ENCODE measurements around the gene PPP6R1. TPM values are rescaled to one million over a fixed set of nuclear protein-coding genes. Genes with fewer than 3 reads are reported as not detected.

The PPP6R1 gene, protein sequence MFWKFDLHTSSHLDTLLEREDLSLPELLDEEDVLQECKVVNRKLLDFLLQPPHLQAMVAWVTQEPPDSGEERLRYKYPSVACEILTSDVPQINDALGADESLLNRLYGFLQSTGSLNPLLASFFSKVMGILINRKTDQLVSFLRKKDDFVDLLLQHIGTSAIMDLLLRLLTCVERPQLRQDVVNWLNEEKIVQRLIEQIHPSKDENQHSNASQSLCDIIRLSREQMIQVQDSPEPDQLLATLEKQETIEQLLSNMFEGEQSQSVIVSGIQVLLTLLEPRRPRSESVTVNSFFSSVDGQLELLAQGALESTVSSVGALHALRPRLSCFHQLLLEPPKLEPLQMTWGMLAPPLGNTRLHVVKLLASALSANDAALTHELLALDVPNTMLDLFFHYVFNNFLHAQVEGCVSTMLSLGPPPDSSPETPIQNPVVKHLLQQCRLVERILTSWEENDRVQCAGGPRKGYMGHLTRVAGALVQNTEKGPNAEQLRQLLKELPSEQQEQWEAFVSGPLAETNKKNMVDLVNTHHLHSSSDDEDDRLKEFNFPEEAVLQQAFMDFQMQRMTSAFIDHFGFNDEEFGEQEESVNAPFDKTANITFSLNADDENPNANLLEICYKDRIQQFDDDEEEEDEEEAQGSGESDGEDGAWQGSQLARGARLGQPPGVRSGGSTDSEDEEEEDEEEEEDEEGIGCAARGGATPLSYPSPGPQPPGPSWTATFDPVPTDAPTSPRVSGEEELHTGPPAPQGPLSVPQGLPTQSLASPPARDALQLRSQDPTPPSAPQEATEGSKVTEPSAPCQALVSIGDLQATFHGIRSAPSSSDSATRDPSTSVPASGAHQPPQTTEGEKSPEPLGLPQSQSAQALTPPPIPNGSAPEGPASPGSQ
- total RNA-seq: 20.4 and 44.2 TPM in 2 replicates

DNA sequence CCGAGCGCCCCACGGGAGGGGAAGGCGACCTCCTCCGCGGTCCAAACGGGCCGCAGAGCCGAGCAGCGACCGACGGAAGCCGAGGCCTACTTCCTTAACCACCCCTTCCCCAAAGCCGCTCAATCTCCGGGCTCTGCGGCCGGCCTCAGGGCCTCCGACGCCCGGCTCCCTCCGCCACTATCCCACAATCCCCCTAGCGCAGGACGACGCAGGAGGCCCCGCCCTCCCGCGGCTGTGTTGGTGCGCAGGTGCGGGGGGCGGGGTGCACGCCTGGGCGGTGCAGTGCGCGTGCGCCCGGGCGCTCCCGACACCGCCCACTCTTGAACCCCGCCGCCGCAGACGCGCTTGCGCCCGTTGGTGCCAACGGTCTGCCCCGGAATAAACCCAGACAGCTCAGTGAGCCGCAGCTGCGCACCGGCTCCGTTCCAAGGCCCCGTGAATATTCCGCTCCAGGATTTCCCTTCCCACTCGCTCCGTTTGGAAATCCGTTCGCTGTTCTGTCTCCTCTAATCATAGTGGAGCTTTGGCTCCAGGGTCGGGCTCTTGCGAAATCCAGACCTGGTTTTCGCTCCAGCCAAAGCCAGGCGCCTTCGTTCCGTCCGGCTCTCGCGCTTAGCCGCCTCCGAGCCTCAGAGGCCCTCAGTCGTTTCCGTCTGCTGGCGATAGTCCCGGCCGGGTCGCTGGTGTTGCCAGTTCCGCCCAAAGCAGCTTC is at the start of gene PPP6R1:
Gene PPP6R1 (minus strand): TSS at position 190 of the 712 bp plus-strand sequence. CDS start 11,914 bp downstream, outside the sequence.

DNA sequence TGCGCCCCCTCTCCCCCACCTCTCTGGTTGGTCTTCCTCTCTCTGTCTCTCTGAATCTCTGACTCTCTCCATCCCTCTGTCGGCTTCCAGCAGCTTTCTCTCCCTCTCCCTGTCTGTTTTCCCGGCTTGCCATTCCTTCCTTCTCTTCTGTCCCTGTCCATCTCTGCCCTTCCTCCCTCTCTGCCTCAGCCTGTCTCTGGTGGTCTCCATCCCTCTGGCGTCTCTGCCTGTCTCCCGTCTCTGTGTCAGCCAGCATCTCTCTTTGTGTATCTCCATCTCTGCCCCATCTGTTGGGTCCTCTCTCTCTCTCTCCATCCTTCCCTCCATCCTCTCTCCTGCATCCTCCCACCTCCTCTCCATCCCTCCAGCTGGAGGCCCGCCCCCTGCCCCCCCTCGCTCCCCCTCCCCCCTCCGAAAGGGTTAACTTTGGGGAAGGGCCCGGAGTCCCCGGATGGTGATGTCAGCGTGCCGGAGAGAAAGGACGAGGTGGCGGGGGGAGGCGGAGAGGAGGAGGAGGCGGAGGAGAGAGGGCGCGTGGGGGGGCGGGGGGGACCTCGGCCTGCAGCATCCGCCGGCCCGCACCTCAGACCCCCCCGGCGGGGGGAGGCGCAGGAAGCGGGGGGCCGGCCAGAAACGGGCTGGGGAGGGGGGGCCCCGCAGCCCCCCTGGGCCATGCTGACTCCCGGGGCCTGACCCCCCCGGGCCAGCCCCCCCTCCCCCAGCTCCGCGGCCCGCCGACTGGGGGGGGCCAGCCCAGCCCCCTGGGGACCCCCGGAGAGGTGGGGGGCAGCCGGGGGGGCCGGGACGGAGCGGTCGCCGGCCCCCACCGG is 24.9 kb upstream of the PPP6R1 start, which contains the start of gene BRSK1:
Gene BRSK1 (plus strand): TSS at position 450 of the 830 bp plus-strand sequence. CDS start 446 bp downstream, outside the sequence.

DNA sequence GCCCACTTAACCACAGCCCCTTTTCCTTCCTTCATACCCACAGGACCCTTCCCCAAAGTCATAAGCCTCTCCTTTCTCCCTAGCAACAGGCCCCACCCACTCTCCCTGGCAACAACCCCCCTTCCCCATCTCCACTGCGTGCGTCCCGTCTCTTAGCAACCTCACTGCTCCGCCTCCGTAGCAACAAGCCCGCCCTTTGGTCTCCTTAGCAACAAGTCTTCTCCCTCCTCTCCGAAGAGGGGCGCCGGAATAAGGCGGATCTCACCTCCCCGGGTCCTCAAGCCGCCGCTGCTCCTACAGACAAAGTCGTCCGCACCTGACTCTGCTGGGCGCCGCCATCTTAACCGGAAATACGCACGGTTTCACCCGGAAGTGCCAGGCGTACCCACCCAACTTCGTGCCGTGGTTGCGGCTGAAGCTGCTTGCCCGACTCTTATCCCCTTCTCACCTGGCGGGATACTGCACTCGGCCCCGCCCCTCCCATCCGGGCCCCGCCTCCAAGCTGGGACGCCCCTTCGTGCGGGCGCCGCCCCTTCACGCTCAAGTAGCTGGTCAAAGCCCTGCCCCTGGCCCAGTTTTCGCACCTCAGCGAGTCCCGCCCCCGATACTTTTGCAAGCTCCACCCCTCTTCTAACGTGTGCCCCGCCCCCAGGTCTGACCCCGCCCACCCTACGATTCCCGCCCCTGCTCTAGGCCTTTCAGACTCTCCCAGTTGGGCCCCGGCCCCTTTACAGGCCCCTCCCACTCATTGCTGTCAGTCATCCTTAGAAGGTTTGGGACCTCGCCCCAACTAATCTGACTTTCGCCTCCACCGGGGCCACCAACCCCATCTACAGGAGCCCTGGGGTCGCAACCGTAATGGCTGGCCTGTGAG is 21.2 kb upstream of the PPP6R1 start, which contains the start of gene HSPBP1:
Gene HSPBP1 (minus strand): TSS at position 341 of the 874 bp plus-strand sequence. CDS start 502 bp downstream, outside the sequence.

GRCh38 chr19:55228403-55229031 is 30.3 kb downstream of the PPP6R1 start, which contains the start of gene TMEM86B:
Gene TMEM86B (minus strand): TSS chr19:55228763. CDS start chr19:55228741, 22 bp downstream.

DNA sequence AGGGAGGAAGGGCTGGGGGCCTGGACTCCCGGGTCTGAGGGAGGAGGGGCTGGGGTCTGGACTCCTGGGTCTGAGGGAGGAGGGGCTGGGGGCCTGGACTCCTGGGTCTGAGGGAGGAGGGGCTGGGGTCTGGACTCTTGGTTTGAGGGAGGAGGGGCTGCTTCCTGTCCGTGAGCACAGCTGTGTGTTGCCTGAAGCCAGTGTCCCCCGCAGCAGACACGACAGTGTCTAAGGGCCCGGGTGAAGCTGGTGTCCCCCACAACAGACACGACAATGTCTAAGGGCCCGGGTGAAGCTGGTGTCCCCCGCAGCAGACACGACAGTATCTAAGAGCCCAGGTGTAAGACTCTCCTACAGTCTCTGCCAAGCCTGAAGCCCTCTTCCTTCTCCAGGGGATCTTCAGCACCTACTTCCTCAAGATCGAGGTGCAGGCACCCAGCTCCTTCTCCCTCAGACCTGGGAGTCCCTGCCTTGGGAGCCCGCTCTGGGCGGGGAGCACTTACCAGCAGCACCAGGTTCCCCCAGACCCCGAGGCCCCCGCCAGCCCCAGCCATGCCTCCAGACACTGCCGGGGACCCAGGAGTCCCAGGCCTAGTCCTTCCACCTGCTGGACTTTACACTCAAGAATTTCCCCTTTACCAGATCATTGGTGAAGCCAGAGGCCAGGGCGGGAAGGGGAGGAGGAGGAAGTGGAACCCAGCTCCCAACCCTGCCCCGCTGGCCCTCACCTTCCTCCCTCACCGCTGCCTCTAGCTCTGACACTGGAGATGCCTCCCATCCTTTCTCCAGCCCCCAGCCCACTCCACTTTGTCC is 49.7 kb downstream of the PPP6R1 start, which contains the start of gene PTPRH:
Gene PTPRH (minus strand): TSS at position 622 of the 813 bp plus-strand sequence. CDS start 68 bp downstream, at position 554.

Other genes with a start within 250 kb of the PPP6R1 start
- gene GP6, start 220.8 kb downstream of the PPP6R1 start, total RNA-seq: not detected in 2 replicates
- 11.0 and 17.6 TPM in 2 replicates for gene RDH13, start 195.9 kb downstream of the PPP6R1 start, total RNA-seq
- 7.9 and 12.4 TPM in 2 replicates for gene EPS8L1, start 183.1 kb downstream of the PPP6R1 start, total RNA-seq
- gene PPP1R12C, start 141.4 kb downstream of the PPP6R1 start, total RNA-seq: 34.8 and 39.8 TPM in 2 replicates
- gene TNNT1, start 109.8 kb downstream of the PPP6R1 start, total RNA-seq: 1.4 and 4.7 TPM in 2 replicates
- not detected in 2 replicates for gene TNNI3, start 101.3 kb downstream of the PPP6R1 start, total RNA-seq
- 0.16 and 0.19 TPM in 2 replicates for gene DNAAF3, start 92.4 kb downstream of the PPP6R1 start, total RNA-seq
- not detected in 2 replicates for gene SYT5, start 78.7 kb downstream of the PPP6R1 start, total RNA-seq
- 0.25 and 0.65 TPM in 2 replicates for gene PTPRH, start 49.5 kb downstream of the PPP6R1 start, total RNA-seq
- 0.32 and 1.0 TPM in 2 replicates for gene TMEM86B, start 30.3 kb downstream of the PPP6R1 start, total RNA-seq
- gene HSPBP1, start 21.1 kb upstream of the PPP6R1 start, total RNA-seq: 21.5 and 23.5 TPM in 2 replicates
- gene BRSK1, start 25.0 kb upstream of the PPP6R1 start, total RNA-seq: 0.49 and 0.82 TPM in 2 replicates
- not detected in 2 replicates for gene TMEM150B, start 66.3 kb upstream of the PPP6R1 start, total RNA-seq
- gene KMT5C, start 80.9 kb upstream of the PPP6R1 start, total RNA-seq: 3.9 and 6.2 TPM in 2 replicates
- gene COX6B2, start 95.7 kb upstream of the PPP6R1 start, total RNA-seq: not detected in 2 replicates
- gene GARIN5B, start 104.2 kb upstream of the PPP6R1 start, total RNA-seq: not detected in 2 replicates
- under 0.01 TPM in 1 of 2 replicates, not detected in the other for gene IL11, start 111.4 kb upstream of the PPP6R1 start, total RNA-seq
- gene TMEM190, start 117.8 kb upstream of the PPP6R1 start, total RNA-seq: not detected in 2 replicates
- gene TMEM238, start 125.3 kb upstream of the PPP6R1 start, total RNA-seq: not detected in 2 replicates
- gene RPL28, start 126.9 kb upstream of the PPP6R1 start, total RNA-seq: 170 and 234 TPM in 2 replicates
- 31.8 and 82.4 TPM in 2 replicates for gene UBE2S, start 148.8 kb upstream of the PPP6R1 start, total RNA-seq
- gene SHISA7, start 184.3 kb upstream of the PPP6R1 start, total RNA-seq: not detected in 2 replicates
- gene ISOC2, start 202.6 kb upstream of the PPP6R1 start, total RNA-seq: 38.4 and 40.0 TPM in 2 replicates
- not detected in 2 replicates for gene C19orf85, start 205.7 kb upstream of the PPP6R1 start, total RNA-seq
- gene ZNF628, start 217.6 kb upstream of the PPP6R1 start, total RNA-seq: 0.81 and 1.8 TPM in 2 replicates
- 9.4 and 9.8 TPM in 2 replicates for gene NAT14, start 226.2 kb upstream of the PPP6R1 start, total RNA-seq
- 0.16 and 0.31 TPM in 2 replicates for gene SSC5D, start 229.4 kb upstream of the PPP6R1 start, total RNA-seq